Measurements from ENCODE around the gene CLNK. TPM values are rescaled to one million over a fixed set of nuclear protein-coding genes. Genes with fewer than 3 reads are reported as not detected.
"Not testable (repeated sequence)": the region's sequence is repeated elsewhere in the genome, so short reads cannot be mapped to it uniquely, and the experiment has no call there.

CLNK gene
- polyA plus RNA-seq, 1 of the 3 experiments (the other 2 are of a cell fraction): not detected

GRCh38 chr4:10619220-10619619 is 65.3 kb downstream of the CLNK start:
- Histone ChIP-seq H3K79me2 (ENCODE audit: insufficient read depth) (no peaks in the 10 kb centered on the region), H4K20me1 (ENCODE audit: insufficient read depth) (no peaks in the 10 kb centered on the region), H3K4me1 (ENCODE audit: control insufficient read depth in 1 of 2, insufficient read depth in 2 of 2, low read depth in 1 of 2, low read length in 1 of 2) (no peaks in the 10 kb centered on the region), H3K9me3 (no peaks in the 10 kb centered on the region), H3K36me3 (replicated peaks in 1 of 2; ENCODE audit: control insufficient read depth in 1 of 2, insufficient read depth in 2 of 2, low read length in 1 of 2) (no peaks in the 10 kb centered on the region), H3K4me3 (ENCODE audit: low read depth in 2 of 2, low read length in 1 of 2) (no peak overlapping the region), H3K9ac (no peak overlapping the region), H3K27ac (ENCODE audit: low read depth in 2 of 2, low read length in 1 of 2) (no peak overlapping the region), H3K9me2 (no peaks in the 10 kb centered on the region), H3K4me2 (no peak overlapping the region), H3K27me3 (ENCODE audit: insufficient read depth) (no peaks in the 10 kb centered on the region), H2AFZ (ENCODE audit: low read depth) (no peak overlapping the region), H3F3A (replicated peaks; ENCODE audit: insufficient read depth) (no peaks in the 10 kb centered on the region)
- no peak for TF ChIP-seq GATA2 (CRISPR knock-in tag; IDR thresholded peaks at IDR 0.05)
- TF ChIP-seq NRF1 (IDR thresholded peaks at IDR 0.05; ENCODE audit: low read depth, low read length): no peak
- TF ChIP-seq MAX (IDR thresholded peaks at IDR 0.05; ENCODE audit: low read depth): no peak
- no peak for TF ChIP-seq CTCF (IDR thresholded peaks at IDR 0.05)
- no peak for TF ChIP-seq USF2 (IDR thresholded peaks at IDR 0.05; ENCODE audit: borderline replicate concordance, low read depth, low read length)
- no peak for TF ChIP-seq SIN3A (IDR thresholded peaks at IDR 0.05; ENCODE audit: borderline replicate concordance, low read depth, low read length)
- TF ChIP-seq ELF1 (IDR thresholded peaks at IDR 0.05): no peak
- TF ChIP-seq FOSL2 (IDR thresholded peaks at IDR 0.05; ENCODE audit: borderline replicate concordance, low read depth): no peak
- 1% methylated on average over 6 of the region's 6 CpGs for WGBS (ENCODE audit: low lambda C conversion rate)
- DNase-seq: no peak
- POLR2A ChIA-PET: no interaction called here
- CTCF ChIA-PET: interaction anchor here (0.8 kb wide), 1 partner anchor 20 kb away, joined by 3 read pairs; no protein-coding TSS in a partner anchor

- CTCF ChIA-PET: interaction anchor here (0.7 kb wide), 1 partner anchor 164 kb away, joined by 3 read pairs; no protein-coding TSS in a partner anchor
- H3K36me3 ChIP-seq (replicated peaks in 1 of 2; ENCODE audit: control insufficient read depth in 1 of 2, insufficient read depth in 2 of 2, low read length in 1 of 2); H3K4me1 ChIP-seq (ENCODE audit: control insufficient read depth in 1 of 2, insufficient read depth in 2 of 2, low read depth in 1 of 2, low read length in 1 of 2); DNase-seq; H3K4me3 ChIP-seq (ENCODE audit: low read depth in 2 of 2, low read length in 1 of 2); H2AFZ ChIP-seq (ENCODE audit: low read depth); H3K27ac ChIP-seq (ENCODE audit: low read depth in 2 of 2, low read length in 1 of 2); H4K20me1 ChIP-seq (ENCODE audit: insufficient read depth); H3K9me3 ChIP-seq; POLR2A ChIA-PET; H3K4me2 ChIP-seq; H3F3A ChIP-seq (replicated peaks; ENCODE audit: insufficient read depth); H3K9ac ChIP-seq; H3K27me3 ChIP-seq (ENCODE audit: insufficient read depth); H3K9me2 ChIP-seq; H3K79me2 ChIP-seq (ENCODE audit: insufficient read depth): not testable (repeated sequence)
- WGBS (ENCODE audit: low lambda C conversion rate): 17% methylated on average over 8 of the region's 8 CpGs
These were observed 69.6 kb downstream of the CLNK start for GRCh38 chr4:10614926-10615325.

GRCh38 chr4:10613926-10614478 is 70.6 kb downstream of the CLNK start:
- Histone ChIP-seq H3K79me2 (ENCODE audit: insufficient read depth) (no peaks in the 10 kb centered on the region), H3K4me3 (ENCODE audit: low read depth in 2 of 2, low read length in 1 of 2) (no peak overlapping the region)
- WGBS (ENCODE audit: low lambda C conversion rate): 7% methylated on average over 5 of the region's 5 CpGs
- TF ChIP-seq RAD21 (IDR thresholded peaks at IDR 0.05; ENCODE audit: low read length) (no peak), SMC3 (IDR thresholded peaks at IDR 0.05; ENCODE audit: low read depth, low read length) (no peak), MEF2A (IDR thresholded peaks at IDR 0.05; ENCODE audit: borderline replicate concordance, low read depth) (no peak), RXRA (IDR thresholded peaks at IDR 0.05; ENCODE audit: borderline replicate concordance, low read depth) (no peak), FOXM1 (IDR thresholded peaks at IDR 0.05; ENCODE audit: low read depth) (no peak), REST (IDR thresholded peaks at IDR 0.05; ENCODE audit: low read depth, low read length) (no peak), FOSL2 (IDR thresholded peaks at IDR 0.05; ENCODE audit: borderline replicate concordance, low read depth) (no peak), TEAD4 (IDR thresholded peaks at IDR 0.05; ENCODE audit: borderline replicate concordance, insufficient read depth) (no peak), RFX5 (IDR thresholded peaks at IDR 0.05; ENCODE audit: low read length) (no peak), ELF1 (IDR thresholded peaks at IDR 0.05) (no peak), GATA2 (CRISPR knock-in tag; IDR thresholded peaks at IDR 0.05) (no peak)

More at GRCh38 chr4:10613926-10614478, 70.6 kb downstream of the CLNK start:
- no peak overlapping the region for H3K27ac ChIP-seq (ENCODE audit: low read depth in 2 of 2, low read length in 1 of 2)
- no peak overlapping the region for H3K9ac ChIP-seq
- H3F3A ChIP-seq (replicated peaks; ENCODE audit: insufficient read depth): no peaks in the 10 kb centered on the region
- ChIA-PET CTCF (no interaction called here), POLR2A (no interaction called here)
- DNase-seq: no peak
- H3K4me2 ChIP-seq: no peak overlapping the region
- H3K9me2 ChIP-seq: no peaks in the 10 kb centered on the region
- H3K4me1 ChIP-seq (ENCODE audit: control insufficient read depth in 1 of 2, insufficient read depth in 2 of 2, low read depth in 1 of 2, low read length in 1 of 2): no peaks in the 10 kb centered on the region
- no peaks in the 10 kb centered on the region for H4K20me1 ChIP-seq (ENCODE audit: insufficient read depth)
- H3K9me3 ChIP-seq: no peaks in the 10 kb centered on the region
- H2AFZ ChIP-seq (ENCODE audit: low read depth): no peak overlapping the region
- H3K27me3 ChIP-seq (ENCODE audit: insufficient read depth): no peaks in the 10 kb centered on the region
- no peaks in the 10 kb centered on the region for H3K36me3 ChIP-seq (replicated peaks in 1 of 2; ENCODE audit: control insufficient read depth in 1 of 2, insufficient read depth in 2 of 2, low read length in 1 of 2)
